Tibial artery (tissue), 4 donors: ENCODE results near the gene SERPINB13.

Experiments used
- DNase-seq, 2 donors: peaks; one replicate each; pipeline ENCODE4 v3.0.0-alpha.2; 2019
- H3K27ac ChIP-seq, 2 donors: fragments of 200-600 bp; sonication (generic) in 1 of 2; 1 replicate in 1 of 2; 2 replicates in 1 of 2; pipeline ENCODE4 v1.5.1; 2018 to 2019; ENCODE audit warnings: mild to moderate bottlenecking in 1 of 2
- H3K27me3 ChIP-seq, 2 donors: fragments of 200-600 bp; sonication (generic) in 1 of 2; one replicate each; pipeline versions ENCODE4 v1.5.1 to v1.6.0; 2016 to 2019
- H3K36me3 ChIP-seq, 3 donors: fragments of 200-600 bp; sonication (generic) in 2 of 3; one replicate each; pipeline ENCODE4 v1.5.1; 2016 to 2019; ENCODE audit warnings: mild to moderate bottlenecking in 2 of 3
- H3K4me1 ChIP-seq, 4 donors: fragments of 200-600 bp; sonication (generic) in 2 of 4; 1 replicate in 3 of 4; 2 replicates in 1 of 4; pipeline ENCODE4 v1.5.1; 2016 to 2019
- H3K4me3 ChIP-seq, 2 donors: fragments of 200-600 bp; sonication (generic) in 1 of 2; 1 replicate in 1 of 2; 2 replicates in 1 of 2; pipeline ENCODE4 v1.5.1; 2018 to 2019; ENCODE audit warnings: mild to moderate bottlenecking in 2 of 2
- H3K9me3 ChIP-seq, 3 donors: fragments of 200-600 bp; sonication (generic) in 1 of 3; one replicate each; pipeline ENCODE4 v1.5.1; 2016 to 2019
- intact Hi-C: fragments of 100-400 bp; cut with DNase I; formaldehyde crosslinking; loops from one replicate; pipeline ENCODE4 v1.15.0; 2023; ENCODE audit warnings: low total_unique reads
- TF ChIP-seq, protein P1 (sequence below), 2 experiments: fragments of 200-600 bp in 1 of 2; fragments of 450-650 bp in 1 of 2; IDR thresholded peaks; one replicate each; pipeline ENCODE4 v1.5.1; 2017 to 2019; ENCODE audit warnings: antibody characterized with exemption in 2 of 2, mild to moderate bottlenecking in 1 of 2, moderate library complexity in 1 of 2

Gene SERPINB13

DNA sequence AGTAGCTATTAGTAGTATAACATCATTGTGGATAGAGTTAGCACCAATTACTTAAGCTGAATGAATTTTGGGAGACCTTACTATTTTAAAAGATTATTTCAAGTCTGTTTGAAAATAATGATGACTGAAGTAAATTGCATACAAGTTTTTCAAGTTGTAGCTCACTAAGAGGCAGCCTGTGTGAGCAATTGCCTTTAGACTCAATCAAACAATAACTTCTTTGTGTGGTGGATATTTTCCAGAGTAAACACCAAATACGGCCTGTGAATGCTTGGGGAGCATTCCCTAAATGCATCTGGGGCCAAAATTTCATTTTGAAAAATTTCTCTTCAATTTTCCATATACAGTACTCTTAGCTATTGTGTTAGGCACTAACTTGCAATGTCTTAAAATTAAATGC, 37.1 kb upstream of the SERPINB13 start:
- peaks cover 0 to 14% (median 9%) of the 10 kb centered on the region in 4 donors for H3K4me1 ChIP-seq
- no peaks in the 10 kb centered on the region for H3K36me3 ChIP-seq
- intact Hi-C loops = no loop called here
- H3K27me3 ChIP-seq = no peaks in the 10 kb centered on the region
- H3K9me3 ChIP-seq = no peaks in the 10 kb centered on the region
- H3K4me3 ChIP-seq = no peak overlapping the region
- TF ChIP-seq, protein P1, sequence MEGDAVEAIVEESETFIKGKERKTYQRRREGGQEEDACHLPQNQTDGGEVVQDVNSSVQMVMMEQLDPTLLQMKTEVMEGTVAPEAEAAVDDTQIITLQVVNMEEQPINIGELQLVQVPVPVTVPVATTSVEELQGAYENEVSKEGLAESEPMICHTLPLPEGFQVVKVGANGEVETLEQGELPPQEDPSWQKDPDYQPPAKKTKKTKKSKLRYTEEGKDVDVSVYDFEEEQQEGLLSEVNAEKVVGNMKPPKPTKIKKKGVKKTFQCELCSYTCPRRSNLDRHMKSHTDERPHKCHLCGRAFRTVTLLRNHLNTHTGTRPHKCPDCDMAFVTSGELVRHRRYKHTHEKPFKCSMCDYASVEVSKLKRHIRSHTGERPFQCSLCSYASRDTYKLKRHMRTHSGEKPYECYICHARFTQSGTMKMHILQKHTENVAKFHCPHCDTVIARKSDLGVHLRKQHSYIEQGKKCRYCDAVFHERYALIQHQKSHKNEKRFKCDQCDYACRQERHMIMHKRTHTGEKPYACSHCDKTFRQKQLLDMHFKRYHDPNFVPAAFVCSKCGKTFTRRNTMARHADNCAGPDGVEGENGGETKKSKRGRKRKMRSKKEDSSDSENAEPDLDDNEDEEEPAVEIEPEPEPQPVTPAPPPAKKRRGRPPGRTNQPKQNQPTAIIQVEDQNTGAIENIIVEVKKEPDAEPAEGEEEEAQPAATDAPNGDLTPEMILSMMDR (IDR thresholded peaks at IDR 0.05) = no peak
- no peak for DNase-seq
- H3K27ac ChIP-seq = no peak overlapping the region

DNA sequence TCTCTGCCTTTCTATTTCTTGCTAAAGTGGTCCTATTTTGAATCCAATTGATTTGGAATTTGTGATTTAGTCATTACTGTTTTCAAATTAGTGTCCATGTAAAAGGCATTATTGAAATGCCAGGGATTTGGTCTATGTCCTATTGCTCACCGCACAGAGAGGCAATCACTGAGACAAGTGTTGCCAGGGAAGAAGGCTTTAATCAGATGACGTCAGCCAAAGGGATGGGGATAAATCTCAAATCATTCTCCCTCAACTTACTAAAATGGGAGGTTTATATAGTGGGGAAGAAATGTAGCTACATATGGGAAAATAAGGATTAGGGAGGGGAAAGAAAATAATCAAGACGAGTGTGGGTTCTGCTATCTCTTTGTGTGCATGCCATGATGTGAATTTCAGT, 35.4 kb upstream of the SERPINB13 start:
- Histone ChIP-seq H3K4me1 (peaks cover 0 to 14% (median 9%) of the 10 kb centered on the region in 4 donors), H3K4me3 (no peak overlapping the region), H3K36me3 (no peaks in the 10 kb centered on the region), H3K27me3 (no peaks in the 10 kb centered on the region), H3K27ac (no peak overlapping the region), H3K9me3 (no peaks in the 10 kb centered on the region)
- DNase-seq = no peak
- TF ChIP-seq, protein P1 (IDR thresholded peaks at IDR 0.05) = no peak
- intact Hi-C loops = no loop called here

DNA sequence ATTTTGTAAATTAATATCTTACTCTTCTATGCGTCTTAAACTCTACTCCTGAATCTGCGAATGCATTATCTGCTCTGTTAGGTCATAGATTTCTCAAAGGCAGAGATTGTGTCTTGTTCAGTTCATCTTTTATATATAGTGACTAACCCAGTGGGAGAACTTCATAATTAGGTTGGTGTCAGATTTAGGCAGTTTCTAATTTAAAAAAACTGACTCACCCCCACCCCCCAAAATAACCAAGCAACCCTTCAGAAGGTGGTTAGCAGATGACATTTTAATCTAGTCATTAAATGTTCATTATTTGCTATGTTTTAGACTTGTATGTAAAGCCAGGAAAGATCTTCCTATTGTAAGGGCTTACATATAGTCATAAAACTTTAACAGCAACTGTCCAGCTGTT, 34.6 kb upstream of the SERPINB13 start:
- no peak for DNase-seq
- Histone ChIP-seq H3K27me3 (no peaks in the 10 kb centered on the region), H3K36me3 (no peaks in the 10 kb centered on the region), H3K4me1 (peaks cover 0 to 14% (median 9%) of the 10 kb centered on the region in 4 donors), H3K27ac (no peak overlapping the region), H3K9me3 (no peaks in the 10 kb centered on the region), H3K4me3 (no peak overlapping the region)
- TF ChIP-seq, protein P1 (IDR thresholded peaks at IDR 0.05) = no peak
- intact Hi-C loops = no loop called here

DNA sequence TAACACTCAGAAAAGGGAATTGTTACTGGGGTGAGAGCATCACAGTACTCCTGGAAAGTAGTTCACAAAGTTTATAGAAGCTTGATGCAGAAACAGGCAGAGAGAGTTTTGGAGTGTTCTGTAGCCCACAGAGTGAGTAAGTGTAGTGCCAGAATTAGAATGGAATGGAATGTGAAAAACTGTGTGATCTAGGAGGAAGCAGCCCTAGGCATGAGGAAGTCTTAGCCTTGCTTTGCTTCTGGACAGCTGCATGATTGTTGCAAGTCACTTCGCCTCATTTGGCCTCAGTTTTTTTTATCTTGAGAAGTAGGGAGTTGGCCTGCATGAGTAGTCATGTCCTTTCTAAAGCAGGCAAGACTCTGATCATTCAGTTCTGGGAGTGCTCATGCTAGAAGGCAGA, 34.1 kb upstream of the SERPINB13 start:
- no peak overlapping the region for H3K27ac ChIP-seq
- H3K4me3 ChIP-seq = no peak overlapping the region
- no peak for DNase-seq
- peaks cover 0 to 14% (median 9%) of the 10 kb centered on the region in 4 donors for H3K4me1 ChIP-seq
- intact Hi-C loops = no loop called here
- no peaks in the 10 kb centered on the region for H3K9me3 ChIP-seq
- H3K27me3 ChIP-seq = no peaks in the 10 kb centered on the region
- TF ChIP-seq, protein P1 (IDR thresholded peaks at IDR 0.05) = no peak
- no peaks in the 10 kb centered on the region for H3K36me3 ChIP-seq

DNA sequence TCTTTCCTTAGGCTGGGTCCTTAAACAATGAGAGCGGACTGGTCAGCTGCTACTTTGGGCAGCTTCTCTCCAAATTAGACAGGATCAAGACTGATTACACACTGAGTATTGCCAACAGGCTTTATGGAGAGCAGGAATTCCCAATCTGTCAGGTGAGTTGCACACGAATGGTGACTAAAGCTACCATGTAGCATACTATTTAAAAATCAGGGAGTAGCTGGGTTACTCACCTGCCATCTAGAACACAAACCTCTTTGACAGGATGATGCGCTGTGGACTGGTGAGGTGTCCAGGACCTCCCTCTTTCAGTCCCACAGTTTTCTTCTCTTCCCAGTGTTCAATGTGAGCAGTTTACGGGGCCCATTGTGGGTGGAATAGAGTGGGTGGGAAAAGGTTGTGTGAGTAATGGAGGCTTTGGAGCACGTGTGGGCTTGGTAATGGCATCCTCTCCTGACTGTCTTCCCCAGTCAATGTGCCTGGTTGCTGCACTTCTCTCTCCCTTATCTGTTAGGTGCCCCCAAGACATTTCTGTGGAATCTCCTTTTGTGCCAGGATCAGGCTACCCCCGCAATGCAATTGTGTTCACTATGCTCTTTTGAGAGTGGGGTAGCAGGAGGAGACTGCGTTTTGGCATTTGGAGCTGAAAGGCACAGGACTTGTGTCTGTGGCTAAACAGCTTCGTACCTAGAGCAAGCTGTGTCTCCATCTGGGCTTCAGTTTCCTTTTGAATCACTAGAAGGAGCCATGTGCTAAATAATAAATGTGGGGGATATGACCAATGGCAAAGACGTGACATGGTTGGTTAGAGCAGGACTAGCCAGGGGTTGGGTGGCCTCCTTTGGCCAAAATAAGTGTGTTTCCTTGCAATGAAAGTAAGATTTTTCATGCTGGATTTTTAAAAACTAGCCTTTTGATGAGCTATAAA, 27.3 kb upstream of the SERPINB13 start:
- DNase-seq = no peak
- H3K36me3 ChIP-seq = no peaks in the 10 kb centered on the region
- TF ChIP-seq, protein P1 (IDR thresholded peaks at IDR 0.05) = no peak

More for the DNA sequence above, 27.3 kb upstream of the SERPINB13 start:
- no peaks in the 10 kb centered on the region for H3K4me1 ChIP-seq
- no peaks in the 10 kb centered on the region for H3K27me3 ChIP-seq
- no peak overlapping the region for H3K27ac ChIP-seq
- H3K9me3 ChIP-seq = no peaks in the 10 kb centered on the region
- intact Hi-C loops = no loop called here
- H3K4me3 ChIP-seq = no peak overlapping the region
